HEK293T (cell line): ENCODE results near the gene AMER2.

Experiments used
- CTCF ChIA-PET: fragments of 350-600 bp; formaldehyde crosslinking; extraction: SDS; loops from one replicate; lab custom pipeline; 2021; ENCODE audit warnings: antibody characterized with exemption, inconsistent platforms; lab: Yijun Ruan, JAX
- POLR2A ChIA-PET: fragments of 350-600 bp; formaldehyde crosslinking; extraction: SDS; loops from one replicate; lab custom pipeline; 2020; ENCODE audit warnings: antibody characterized with exemption, inconsistent platforms; lab: Yijun Ruan, JAX
- DNase-seq: peaks from one replicate; pipeline ENCODE4 v3.0.0; 2012; ENCODE audit warnings: mixed read lengths; ENCODE audit errors: extremely low spot score
- ARNT ChIP-seq: fragments of 450-650 bp; IDR thresholded peaks from 2 replicates; pipeline ENCODE4 v1.6.1; 2017; ENCODE audit warnings: mild to moderate bottlenecking
- BHLHE40 ChIP-seq: fragments of 450-650 bp; IDR thresholded peaks from 2 replicates; pipeline ENCODE4 v1.6.1; 2016; ENCODE audit warnings: mild to moderate bottlenecking, moderate library complexity, borderline replicate concordance
- CTBP1 ChIP-seq: fragments of 450-650 bp; IDR thresholded peaks from 2 replicates; pipeline ENCODE4 v1.6.1; 2016; ENCODE audit warnings: borderline replicate concordance
- ELF4 ChIP-seq: fragments of 450-650 bp; IDR thresholded peaks from 2 replicates; pipeline ENCODE4 v1.6.1; 2017; ENCODE audit warnings: antibody characterized with exemption
- FOXA1 ChIP-seq: fragments of 450-650 bp; IDR thresholded peaks from 2 replicates; pipeline ENCODE4 v1.6.1; 2016; ENCODE audit warnings: mild to moderate bottlenecking
- FOXK2 ChIP-seq: fragments of 450-650 bp; IDR thresholded peaks from 2 replicates; pipeline ENCODE4 v1.6.1; 2016; ENCODE audit warnings: mild to moderate bottlenecking
- FOXM1 ChIP-seq: fragments of 450-650 bp; IDR thresholded peaks from 2 replicates; pipeline ENCODE4 v1.6.1; 2017; ENCODE audit warnings: mild to moderate bottlenecking, borderline replicate concordance
- HDGF ChIP-seq: fragments of 450-650 bp; IDR thresholded peaks from 2 replicates; pipeline ENCODE4 v1.6.1; 2017; ENCODE audit warnings: antibody characterized with exemption, borderline replicate concordance
- L3MBTL2 ChIP-seq: fragments of 450-650 bp; conservative IDR thresholded peaks from 2 replicates; pipeline ENCODE4 v1.6.1; 2016; ENCODE audit warnings: mild to moderate bottlenecking
- LEF1 ChIP-seq: fragments of 450-650 bp; IDR thresholded peaks from 2 replicates; pipeline ENCODE4 v1.6.1; 2017; ENCODE audit warnings: mild to moderate bottlenecking, borderline replicate concordance
- NFRKB ChIP-seq: fragments of 450-650 bp; IDR thresholded peaks from 2 replicates; pipeline ENCODE4 v1.6.1; 2016; ENCODE audit warnings: mild to moderate bottlenecking, moderate library complexity
- SP1 ChIP-seq: fragments of 450-650 bp; IDR thresholded peaks from 2 replicates; pipeline ENCODE4 v1.6.1; 2017
- SUZ12 ChIP-seq: fragments of 450-650 bp; IDR thresholded peaks from 2 replicates; pipeline ENCODE4 v1.6.1; 2016; ENCODE audit warnings: mild to moderate bottlenecking
- TARDBP ChIP-seq: fragments of 450-650 bp; IDR thresholded peaks from 2 replicates; pipeline ENCODE4 v1.6.1; 2016
- ZNF384 ChIP-seq: fragments of 450-650 bp; IDR thresholded peaks from 2 replicates; pipeline ENCODE4 v1.6.1; 2016
- TF ChIP-seq, protein P1 (sequence below): fragments of 450-650 bp; IDR thresholded peaks from 2 replicates; pipeline ENCODE4 v1.6.1; 2016

Gene AMER2

DNA sequence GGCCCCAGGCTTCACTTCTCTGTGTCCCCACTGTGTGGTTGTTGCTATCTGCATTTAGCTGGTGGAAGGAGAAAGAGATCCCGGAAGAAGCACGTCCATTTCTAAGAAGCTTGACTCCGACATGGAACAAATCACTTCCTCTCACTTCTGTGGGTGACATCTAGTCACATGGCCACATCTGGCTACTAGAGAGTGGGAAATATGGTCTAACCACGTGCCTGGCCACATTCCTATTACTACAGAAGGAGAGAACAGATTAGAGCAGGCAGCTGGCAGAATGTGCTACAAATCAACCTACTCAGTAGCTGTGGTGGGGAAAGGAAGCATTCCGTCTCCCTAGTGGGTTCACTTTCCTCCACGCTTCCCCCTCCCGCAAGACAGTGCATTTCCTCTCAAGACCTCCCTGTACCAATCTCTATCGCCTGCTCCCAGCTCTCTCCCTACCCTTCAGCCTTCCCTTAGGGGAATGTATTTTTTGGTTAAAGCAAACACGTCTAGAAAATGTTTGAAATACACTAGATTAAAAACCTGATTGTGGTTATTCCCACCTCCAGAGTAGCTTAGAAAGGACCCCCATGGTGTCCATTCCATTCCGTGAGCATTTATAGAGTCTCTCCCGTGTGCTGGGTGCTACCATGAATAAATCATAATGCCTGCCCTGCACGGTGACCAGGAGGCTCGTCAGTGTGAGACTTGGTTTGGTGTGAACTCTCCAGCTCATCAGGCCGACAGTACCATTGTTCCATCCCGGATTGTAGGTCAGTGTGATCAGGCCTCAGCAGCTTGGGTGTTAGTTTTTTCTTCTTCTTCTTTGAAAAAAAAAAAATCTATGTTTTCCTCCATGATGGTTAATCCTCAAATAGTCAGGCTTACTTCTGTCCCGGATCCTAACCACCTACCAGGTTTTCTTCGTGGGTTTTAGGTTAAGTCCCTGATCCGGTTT lies 8.0 kb upstream of the AMER2 start:
- no peak for DNase-seq
- TF ChIP-seq HDGF (no peak), CTBP1 (no peak), FOXK2 (no peak), LEF1 (no peak), NFRKB (no peak), ELF4 (no peak), FOXA1 (no peak), L3MBTL2 (no peak), ARNT (no peak), ZNF384 (no peak), BHLHE40 (no peak), FOXM1 (no peak), SUZ12 (no peak)
- TF ChIP-seq, protein P1, sequence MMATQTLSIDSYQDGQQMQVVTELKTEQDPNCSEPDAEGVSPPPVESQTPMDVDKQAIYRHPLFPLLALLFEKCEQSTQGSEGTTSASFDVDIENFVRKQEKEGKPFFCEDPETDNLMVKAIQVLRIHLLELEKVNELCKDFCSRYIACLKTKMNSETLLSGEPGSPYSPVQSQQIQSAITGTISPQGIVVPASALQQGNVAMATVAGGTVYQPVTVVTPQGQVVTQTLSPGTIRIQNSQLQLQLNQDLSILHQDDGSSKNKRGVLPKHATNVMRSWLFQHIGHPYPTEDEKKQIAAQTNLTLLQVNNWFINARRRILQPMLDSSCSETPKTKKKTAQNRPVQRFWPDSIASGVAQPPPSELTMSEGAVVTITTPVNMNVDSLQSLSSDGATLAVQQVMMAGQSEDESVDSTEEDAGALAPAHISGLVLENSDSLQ = no peak
- ChIA-PET POLR2A (no interaction called here), CTCF (interaction anchor here (0.7 kb wide), 2 partner anchors 8 to 110 kb away, joined by 4 to 6 read pairs; partner anchors contain the start of gene AMER2)

DNA sequence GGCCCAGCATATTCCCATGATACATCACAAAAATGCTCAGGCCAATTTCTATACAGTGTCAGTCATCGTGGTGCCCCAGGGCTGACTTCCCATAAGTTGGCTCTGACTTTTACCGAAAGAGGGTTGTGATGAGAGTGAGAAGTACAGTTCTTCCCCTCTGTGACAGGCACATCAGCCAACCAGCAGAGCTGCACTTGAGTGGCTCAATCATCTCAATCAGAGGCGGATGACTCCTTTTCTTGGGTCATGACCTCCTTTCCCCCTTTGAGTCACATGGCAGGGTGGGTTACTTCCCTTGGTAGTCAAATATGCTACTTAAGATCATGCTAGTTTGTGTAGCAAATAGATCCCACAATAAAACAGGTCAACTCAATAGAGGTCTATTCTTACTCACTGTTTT lies 6.9 kb upstream of the AMER2 start:
- ChIA-PET CTCF (no interaction called here), POLR2A (no interaction called here)
- no peak for TF ChIP-seq FOXK2
- TF ChIP-seq HDGF = no peak
- TF ChIP-seq ELF4 = no peak
- no peak for TF ChIP-seq LEF1
- TF ChIP-seq ARNT = no peak
- TF ChIP-seq FOXM1 = no peak
- no peak for TF ChIP-seq BHLHE40
- no peak for TF ChIP-seq FOXA1
- no peak for TF ChIP-seq L3MBTL2
- TF ChIP-seq SP1 = no peak
- TF ChIP-seq TARDBP = no peak
- no peak for TF ChIP-seq NFRKB
- TF ChIP-seq, protein P1 = no peak
- TF ChIP-seq SUZ12 = no peak
- TF ChIP-seq ZNF384 = no peak
- no peak for TF ChIP-seq CTBP1
- no peak for DNase-seq

GRCh38 chr13:25178070-25178469 lies 6.0 kb upstream of the AMER2 start:
- no peak for TF ChIP-seq LEF1
- no peak for TF ChIP-seq ZNF384
- TF ChIP-seq L3MBTL2 = no peak
- TF ChIP-seq CTBP1 = no peak
- ChIA-PET POLR2A (no interaction called here), CTCF (no interaction called here)

DNA sequence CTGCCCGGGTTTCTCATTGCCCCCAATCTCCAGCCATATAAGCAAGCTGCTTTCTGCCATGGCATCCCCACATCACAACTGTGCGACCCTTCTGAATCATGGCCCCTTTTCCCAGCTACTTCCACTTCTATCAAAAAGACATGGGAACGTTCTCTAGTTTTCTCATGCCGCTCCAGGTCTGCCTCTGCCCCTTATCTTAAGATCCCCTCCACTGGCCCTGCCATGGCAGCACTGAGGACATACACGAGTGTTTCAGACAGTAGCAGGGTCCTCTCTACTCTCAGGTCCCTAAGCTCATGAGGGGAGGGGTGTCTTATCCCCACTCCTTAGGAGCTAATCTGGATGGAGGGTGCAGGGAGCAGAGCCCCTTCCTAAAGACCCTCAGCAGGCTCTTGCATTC lies 5.5 kb upstream of the AMER2 start:
- no peak for DNase-seq
- no peak for TF ChIP-seq LEF1
- no peak for TF ChIP-seq L3MBTL2
- no peak for TF ChIP-seq NFRKB
- no peak for TF ChIP-seq HDGF
- TF ChIP-seq SP1 = no peak
- TF ChIP-seq ELF4 = no peak
- TF ChIP-seq, protein P1 = no peak
- no peak for TF ChIP-seq SUZ12
- no peak for TF ChIP-seq CTBP1
- no peak for TF ChIP-seq FOXK2
- TF ChIP-seq BHLHE40 = no peak
- TF ChIP-seq ZNF384 = no peak
- TF ChIP-seq ARNT = no peak
- no peak for TF ChIP-seq FOXA1
- no peak for TF ChIP-seq TARDBP
- TF ChIP-seq FOXM1 = no peak
- ChIA-PET CTCF (no interaction called here), POLR2A (interaction anchor here (0.6 kb wide), 1 partner anchor 962 kb away, joined by 3 read pairs; no protein-coding TSS in a partner anchor)

More at GRCh38 chr13:25178070-25178469, 6.0 kb upstream of the AMER2 start:
- DNase-seq = no peak

- CTCF ChIA-PET = no interaction called here
- TF ChIP-seq FOXM1 (no peak), TARDBP (no peak), HDGF (no peak), ZNF384 (no peak), CTBP1 (no peak), L3MBTL2 (no peak), SUZ12 (no peak), LEF1 (no peak), ELF4 (no peak), FOXA1 (no peak), FOXK2 (no peak), SP1 (no peak), NFRKB (no peak)
- TF ChIP-seq, protein P1 = no peak
- no peak for DNase-seq
- POLR2A ChIA-PET = interaction anchor here (0.6 kb wide), 1 partner anchor 962 kb away, joined by 3 read pairs; no protein-coding TSS in a partner anchor
Measured at GRCh38 chr13:25177012-25177411, 4.9 kb upstream of the AMER2 start.
